NCI-H146 treated with DMSO at 0.1 percent for 48 hours (cell line): ENCODE results near the gene ACTR1A.
"Not testable (repeated sequence)": the region's sequence is repeated elsewhere in the genome, so short reads cannot be mapped to it uniquely, and the experiment has no call there.

Source experiments
- DNase-seq: peaks from one replicate; lab custom pipeline; 2025; ENCODE audit not compliant: unreplicated experiment; lab: John Stamatoyannopoulos, UW

Gene ACTR1A

GRCh38 chr10:102502337-102503151, at the start of gene ACTR1A:
ACTR1A (minus strand) TSS chr10:102502712; CDS start chr10:102502647, 65 bp downstream.
- peak; percentile 99 for DNase-seq

DNA sequence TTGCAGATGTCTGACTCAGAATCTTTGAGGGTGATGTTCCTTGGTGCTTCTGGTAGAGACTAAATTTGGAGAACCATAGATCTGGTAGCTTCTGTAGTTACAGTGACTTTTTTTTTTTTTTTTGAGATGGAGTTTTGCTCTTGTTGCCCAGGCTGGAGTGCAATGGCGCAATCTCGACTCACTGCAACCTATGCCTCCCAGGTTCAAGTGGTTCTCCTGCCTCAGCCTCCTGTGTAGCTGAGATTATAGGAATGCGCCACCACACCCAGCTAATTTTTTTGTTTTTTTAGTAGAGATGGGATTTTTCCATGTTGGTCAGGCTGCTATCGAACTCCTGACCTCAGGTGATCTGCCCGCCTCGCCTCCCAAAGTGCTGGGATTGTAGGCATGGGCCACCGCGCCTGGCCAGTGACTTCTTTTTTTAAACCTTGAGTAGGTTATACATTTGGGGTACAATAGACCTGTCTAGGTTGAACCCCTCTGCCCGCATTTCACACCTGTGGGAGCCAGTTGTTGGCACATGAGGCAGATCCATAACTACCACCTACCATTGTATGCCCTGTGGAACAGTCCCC, 48.2 kb upstream of the ACTR1A start:
- DNase-seq = no peak

- no peak for DNase-seq
Observed at GRCh38 chr10:102549549-102549948, 47.0 kb upstream of the ACTR1A start.

GRCh38 chr10:102546606-102547320, 44.3 kb upstream of the ACTR1A start:
- no peak for DNase-seq

DNA sequence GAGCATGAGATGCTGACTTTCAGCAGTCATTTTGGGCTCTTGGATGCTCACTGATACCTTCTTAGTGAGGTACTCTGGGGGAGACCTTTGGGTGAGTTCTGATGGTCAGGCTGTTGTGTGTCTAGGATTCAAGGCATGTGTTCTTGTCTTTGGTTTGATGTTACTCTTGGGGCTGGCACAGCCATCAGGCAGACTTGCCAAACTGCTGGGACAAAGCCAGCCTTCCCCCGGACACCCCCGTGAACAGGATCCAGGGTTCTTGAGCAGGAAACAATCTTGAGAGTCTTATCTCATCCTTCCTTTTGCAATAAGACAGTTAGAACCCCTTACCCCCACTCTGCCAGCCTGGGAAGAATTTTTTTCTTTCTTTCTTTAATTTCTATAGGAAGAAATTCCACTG, 43.5 kb upstream of the ACTR1A start:
- DNase-seq = no peak

GRCh38 chr10:102545265-102545871, 42.9 kb upstream of the ACTR1A start:
- DNase-seq = no peak

DNA sequence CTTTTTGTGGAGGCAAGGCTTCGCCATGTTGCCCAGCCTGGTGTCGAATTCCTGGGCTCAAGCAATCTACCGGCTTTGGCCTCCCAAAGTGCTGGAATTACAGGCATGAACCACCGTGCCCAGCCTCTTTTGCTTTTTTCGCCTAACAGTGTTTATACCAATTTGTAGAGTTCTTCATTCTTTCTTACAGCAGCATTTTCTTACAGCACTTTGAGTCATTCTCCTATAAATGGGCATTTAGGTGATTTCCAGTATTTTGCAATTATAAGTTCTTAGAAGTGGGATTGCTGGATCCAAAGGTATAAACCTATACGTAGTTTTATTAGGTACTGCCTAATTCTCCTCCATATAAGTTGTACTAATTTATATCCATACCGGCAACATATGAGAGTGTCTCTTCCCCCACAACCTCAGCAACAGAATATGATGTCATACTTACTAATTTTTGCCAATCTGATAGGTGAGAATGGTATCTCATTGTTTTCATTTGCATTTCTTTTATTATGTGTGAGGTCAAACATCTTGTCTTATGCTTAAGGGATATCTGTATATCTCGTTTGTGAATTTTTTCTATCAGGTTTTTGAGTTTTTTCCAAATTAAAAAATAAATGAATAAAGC, 40.4 kb upstream of the ACTR1A start:
- DNase-seq = no peak

- DNase-seq = no peak
Observed at GRCh38 chr10:102540023-102540422, 37.5 kb upstream of the ACTR1A start.

DNA sequence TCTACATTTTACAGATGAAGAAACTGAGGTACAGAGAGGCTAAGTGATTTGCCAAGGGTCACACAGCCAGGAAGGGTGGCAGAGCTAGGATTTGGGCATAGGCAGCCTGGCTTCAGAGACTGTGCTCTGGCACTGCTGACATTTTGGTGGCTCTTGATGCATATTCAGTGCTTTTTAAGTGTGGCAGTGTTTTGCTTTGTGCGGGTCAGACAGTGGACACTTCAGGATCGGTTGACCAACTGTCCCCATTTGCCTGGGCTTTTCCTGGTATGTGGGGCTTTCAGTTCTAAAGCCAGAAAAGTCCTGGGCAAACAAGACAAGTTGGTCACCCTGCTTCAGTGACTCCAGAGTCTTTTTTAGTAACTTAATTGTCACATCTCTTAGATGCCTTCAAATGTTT, 36.3 kb upstream of the ACTR1A start:
- no peak for DNase-seq

DNA sequence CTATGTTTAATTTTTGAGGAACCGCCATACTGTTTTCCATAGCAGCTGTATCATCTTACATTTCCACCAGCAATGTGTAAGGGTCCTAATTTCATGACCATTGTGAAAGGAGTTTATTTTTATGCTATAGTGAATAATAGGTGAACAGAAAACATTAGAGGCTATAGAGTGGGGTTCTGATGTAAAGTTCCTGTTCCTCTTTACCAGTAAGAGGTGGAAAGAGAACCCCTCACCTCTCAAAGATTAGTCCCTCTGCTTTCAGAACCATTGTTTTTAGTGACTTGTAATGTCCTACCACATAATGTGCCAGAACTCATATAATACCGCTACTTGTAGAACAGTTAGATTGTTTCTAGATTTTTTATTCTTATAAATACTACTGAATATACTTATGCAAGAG, 35.4 kb upstream of the ACTR1A start:
- DNase-seq = no peak

DNA sequence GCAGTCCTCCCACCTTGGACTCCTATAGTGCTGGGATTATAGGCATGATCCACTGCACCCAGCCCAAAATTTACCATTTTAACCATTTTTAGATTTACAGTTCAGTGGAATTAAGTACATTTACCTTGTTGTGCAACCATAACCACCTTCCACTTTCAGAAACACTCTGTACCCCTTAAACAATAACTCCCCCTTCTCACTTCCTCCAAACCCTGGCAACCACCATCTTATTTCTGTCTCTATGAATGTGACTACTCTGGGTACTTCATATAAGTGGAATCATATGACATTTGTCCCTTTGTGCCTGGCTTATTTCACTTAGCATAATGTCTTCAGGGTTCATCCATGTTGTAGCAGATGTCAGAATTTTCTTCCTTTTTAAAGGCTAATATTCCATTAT, 34.9 kb upstream of the ACTR1A start:
- DNase-seq = no peak

DNA sequence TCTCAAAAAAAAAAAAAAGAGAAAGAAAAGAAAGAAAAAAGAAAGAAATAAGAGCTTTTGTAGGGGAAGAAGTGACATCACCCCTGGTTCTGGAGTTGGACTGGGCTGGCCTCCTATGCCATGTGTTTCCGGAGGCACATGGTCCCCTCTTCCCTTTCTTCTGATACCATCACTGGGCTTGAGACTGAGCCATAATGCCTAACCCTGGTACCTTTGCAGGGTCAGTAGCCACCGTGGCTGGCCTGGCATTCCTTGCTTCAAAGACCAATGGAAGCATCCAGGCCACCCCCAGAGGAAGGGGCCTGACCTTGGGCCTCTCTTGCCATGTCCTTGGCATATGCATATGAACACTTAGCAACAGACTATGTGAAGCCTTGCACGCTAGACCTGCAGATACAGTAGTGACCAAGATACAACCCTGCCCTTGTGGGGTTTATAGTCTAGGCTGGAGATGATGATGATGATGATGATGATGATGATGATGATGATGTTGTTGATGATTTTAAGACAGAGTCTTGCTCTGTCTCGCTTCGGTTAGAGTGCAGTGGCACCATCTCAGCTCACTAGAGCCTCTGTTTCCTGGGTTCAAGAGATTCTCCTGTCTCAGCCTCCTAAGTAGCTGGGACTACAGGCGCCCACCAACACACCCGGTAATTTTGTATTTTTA, 33.1 kb upstream of the ACTR1A start:
- DNase-seq = no peak

GRCh38 chr10:102534966-102535365, 32.5 kb upstream of the ACTR1A start:
- not testable (repeated sequence) for DNase-seq

GRCh38 chr10:102534333-102534732, 31.8 kb upstream of the ACTR1A start:
- DNase-seq = no peak

GRCh38 chr10:102527546-102527945, 25.0 kb upstream of the ACTR1A start:
- no peak for DNase-seq

GRCh38 chr10:102524746-102525145, 22.2 kb upstream of the ACTR1A start:
- no peak for DNase-seq

- DNase-seq = no peak
Observed at GRCh38 chr10:102523250-102524029, 20.9 kb upstream of the ACTR1A start.

- DNase-seq = no peak
Observed at GRCh38 chr10:102522874-102523249, 20.4 kb upstream of the ACTR1A start.

DNA sequence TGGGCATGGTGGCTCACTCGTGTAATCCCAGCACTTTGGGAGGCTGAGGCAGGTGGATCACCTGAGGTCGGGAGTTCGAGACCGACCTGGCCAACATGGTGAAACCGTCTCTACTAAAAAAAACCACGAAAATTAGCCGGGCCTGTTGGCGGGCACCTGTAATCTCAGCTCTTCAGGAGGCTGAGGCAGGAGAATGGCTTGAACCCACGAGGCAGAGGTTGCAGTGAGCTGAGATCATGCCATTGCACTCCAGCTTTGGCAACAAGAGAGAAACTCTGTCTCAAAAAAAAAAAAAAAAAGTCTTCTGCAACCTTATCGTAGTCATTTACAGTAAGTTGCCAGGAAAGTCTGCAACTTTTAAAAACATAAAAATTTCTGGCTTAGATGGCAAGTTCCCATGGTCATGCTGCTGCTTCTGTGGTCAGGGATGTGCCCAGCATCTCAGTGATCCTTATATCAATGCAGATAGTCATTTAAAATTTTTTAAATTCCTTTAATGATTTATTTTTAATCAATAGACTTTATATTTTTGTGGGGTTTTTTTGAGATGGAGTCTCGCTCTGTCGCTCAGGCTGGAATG, 16.8 kb upstream of the ACTR1A start:
- no peak for DNase-seq

- no peak for DNase-seq
Observed at GRCh38 chr10:102517553-102517952, 15.0 kb upstream of the ACTR1A start.
